Right atrium auricular region (tissue), 2 donors: ENCODE results near the gene CAMSAP3. TPM values are rescaled to one million over a fixed set of nuclear protein-coding genes. Genes with fewer than 3 reads are reported as not detected.
A peak's percentile ranks its signal among the peaks of the same experiment; 100 is the strongest.

Experiments
- DNase-seq: peaks from one replicate; pipeline ENCODE4 v3.0.0-alpha.2; 2019; ENCODE audit warnings: low spot score
- H3K27ac ChIP-seq, 2 donors: fragments of 200-600 bp; sonication (generic); 1 replicate in 1 of 2; 2 replicates in 1 of 2; pipeline ENCODE4 v1.5.1; 2016 to 2019
- H3K27me3 ChIP-seq, 2 donors: fragments of 200-600 bp; sonication (generic); one replicate each; pipeline versions ENCODE4 v1.5.1 to v1.6.0; 2017 to 2019
- H3K36me3 ChIP-seq: fragments of 200-600 bp; sonication (generic); one replicate; pipeline ENCODE4 v1.5.1; 2016
- H3K4me1 ChIP-seq, 2 donors: fragments of 200-600 bp; sonication (generic); one replicate each; pipeline versions ENCODE4 v1.5.1 to v1.6.0; 2017 to 2019
- H3K4me3 ChIP-seq, 2 donors: fragments of 200-600 bp; sonication (generic); 1 replicate in 1 of 2; 2 replicates in 1 of 2; pipeline ENCODE4 v1.5.1; 2017 to 2019; ENCODE audit warnings: mild to moderate bottlenecking in 1 of 2, moderate library complexity in 1 of 2
- H3K9me3 ChIP-seq, 2 donors: fragments of 200-600 bp; sonication (generic); one replicate each; pipeline ENCODE4 v1.5.1; 2019
- CTCF ChIP-seq, 2 donors: fragments of 200-600 bp; sonication (generic); IDR thresholded peaks; one replicate each; pipeline ENCODE4 v1.5.1; 2019; ENCODE audit warnings: antibody characterized with exemption in 2 of 2
- total RNA-seq, 2 donors: library from RNA; depleted of rRNA; stranded (reverse); fragments of >200 nt; gene quantifications; one replicate each; pipeline ENCODE4 v1.1.0, GENCODE V29; 2016

The CAMSAP3 gene
- total RNA-seq, 2 donors from 2014 or later, result 0.26 to 0.55 TPM

- Histone ChIP-seq H3K27me3 (peaks cover 0 to 10% of the 10 kb centered on the region in 2 donors), H3K27ac (no peak overlapping the region), H3K4me3 (peak overlapping the region in 1 of 2 donors; percentile 43), H3K9me3 (no peaks in the 10 kb centered on the region), H3K4me1 (peaks cover 0 to 7% of the 10 kb centered on the region in 2 donors), H3K36me3 (no peaks in the 10 kb centered on the region)
- TF ChIP-seq CTCF (IDR thresholded peaks at IDR 0.05), result no peak
- no peak for DNase-seq
Observed at GRCh38 chr19:7636317-7636690, 40.6 kb downstream of the CAMSAP3 start.

- H3K27ac ChIP-seq, result peak within 1 kb of the TSS in 1 of 2 donors; percentile 51
- TF ChIP-seq CTCF (IDR thresholded peaks at IDR 0.05), result no peak
- peak within 1 kb of the TSS; percentile 25 to 43 for H3K4me3 ChIP-seq
- peaks cover 0 to 6% of the 10 kb centered on the region in 2 donors for H3K4me1 ChIP-seq
- no peaks in the 10 kb centered on the region for H3K9me3 ChIP-seq
- H3K27me3 ChIP-seq, result peaks cover 0 to 10% of the 10 kb centered on the region in 2 donors
- DNase-seq, result no peak
- H3K36me3 ChIP-seq, result no peaks in the 10 kb centered on the region
Observed at GRCh38 chr19:7636691-7637373, 41.2 kb downstream of the CAMSAP3 start, which contains the start of gene STXBP2. Gene STXBP2 (plus strand): TSS chr19:7637110. CDS start chr19:7637150, 40 bp downstream.

- peak; percentile 70 for DNase-seq
- H3K9me3 ChIP-seq, result no peaks in the 10 kb centered on the region
- H3K4me3 ChIP-seq, result peak overlapping the region; percentile 25 to 43
- peaks cover 0 to 10% of the 10 kb centered on the region in 2 donors for H3K27me3 ChIP-seq
- peak overlapping the region in 1 of 2 donors; percentile 51 for H3K27ac ChIP-seq
- H3K36me3 ChIP-seq, result no peaks in the 10 kb centered on the region
- TF ChIP-seq CTCF (IDR thresholded peaks at IDR 0.05), result no peak
- peaks cover 0 to 6% of the 10 kb centered on the region in 2 donors for H3K4me1 ChIP-seq
Observed at GRCh38 chr19:7637374-7638256, 42.0 kb downstream of the CAMSAP3 start.

- Histone ChIP-seq H3K4me1 (peaks cover 0 to 6% of the 10 kb centered on the region in 2 donors), H3K36me3 (no peaks in the 10 kb centered on the region), H3K4me3 (no peak overlapping the region), H3K27me3 (peaks cover 0 to 10% of the 10 kb centered on the region in 2 donors), H3K27ac (no peak overlapping the region), H3K9me3 (no peaks in the 10 kb centered on the region)
- no peak for TF ChIP-seq CTCF (IDR thresholded peaks at IDR 0.05)
- DNase-seq, result no peak
Observed at GRCh38 chr19:7638802-7639465, 43.3 kb downstream of the CAMSAP3 start.

- Histone ChIP-seq H3K27ac (no peak overlapping the region), H3K27me3 (peaks cover 0 to 10% of the 10 kb centered on the region in 2 donors), H3K36me3 (no peaks in the 10 kb centered on the region), H3K4me1 (peaks cover 0 to 6% of the 10 kb centered on the region in 2 donors), H3K4me3 (no peak overlapping the region), H3K9me3 (no peaks in the 10 kb centered on the region)
- TF ChIP-seq CTCF (IDR thresholded peaks at IDR 0.05), result no peak
- DNase-seq, result no peak
Observed at GRCh38 chr19:7639863-7640348, 44.2 kb downstream of the CAMSAP3 start.
